Osteocyte (in vitro differentiated cells): Measurements from ENCODE around the gene TENM3. TPM values are rescaled to one million over a fixed set of nuclear protein-coding genes. Genes with fewer than 3 reads are reported as not detected.

Source experiments
- DNase-seq: peaks from one replicate; pipeline ENCODE4 v3.0.0; 2021; ENCODE audit warnings: mixed read lengths; ENCODE audit not compliant: unreplicated experiment; ENCODE audit errors: extremely low spot score
- H3K27ac Mint-ChIP-seq: one replicate; pipeline ENCODE4 v1.8.0; 2021; ENCODE audit warnings: mild to moderate bottlenecking, mixed read lengths; ENCODE audit not compliant: unreplicated experiment
- H3K27me3 Mint-ChIP-seq: one replicate; pipeline ENCODE4 v1.8.0; 2021; ENCODE audit warnings: mixed read lengths; ENCODE audit not compliant: unreplicated experiment
- H3K36me3 Mint-ChIP-seq: one replicate; pipeline ENCODE4 v1.8.0; 2021; ENCODE audit warnings: mixed read lengths; ENCODE audit not compliant: unreplicated experiment
- H3K4me1 Mint-ChIP-seq: one replicate; pipeline ENCODE4 v1.8.0; 2021; ENCODE audit warnings: mixed read lengths; ENCODE audit not compliant: unreplicated experiment
- H3K4me3 Mint-ChIP-seq: one replicate; pipeline ENCODE4 v1.8.0; 2021; ENCODE audit warnings: mild to moderate bottlenecking, moderate library complexity, mixed read lengths; ENCODE audit not compliant: unreplicated experiment
- H3K9me3 Mint-ChIP-seq: one replicate; pipeline ENCODE4 v1.8.0; 2021; ENCODE audit warnings: mixed read lengths; ENCODE audit not compliant: unreplicated experiment
- CTCF ChIP-seq: fragments of 200-600 bp; sonication (generic); IDR thresholded peaks from 2 replicates; pipeline ENCODE4 v1.5.0; 2021; ENCODE audit warnings: antibody characterized with exemption, mild to moderate bottlenecking, moderate library complexity
- total RNA-seq: library from RNA; stranded (reverse); gene quantifications from 2 replicates; pipeline ENCODE4 v1.2.1, GENCODE V29; 2021

Gene TENM3
- total RNA-seq, 1 donor from 2014 or later, result 78.3 TPM

GRCh38 chr4:182518421-182518820 lies 275.2 kb downstream of the TENM3 start:
- H3K4me3 Mint-ChIP-seq, result no peak overlapping the region
- H3K9me3 Mint-ChIP-seq, result peaks cover 7% of the 10 kb centered on the region

GRCh38 chr4:182519528-182519927 lies 276.3 kb downstream of the TENM3 start:
- no peaks in the 10 kb centered on the region for H3K36me3 Mint-ChIP-seq
- no peak for TF ChIP-seq CTCF
- no peaks in the 10 kb centered on the region for H3K27me3 Mint-ChIP-seq
- H3K4me3 Mint-ChIP-seq, result no peak overlapping the region
- peaks cover 7% of the 10 kb centered on the region for H3K9me3 Mint-ChIP-seq
- DNase-seq, result no peak
- H3K4me1 Mint-ChIP-seq, result peaks cover 1% of the 10 kb centered on the region
- no peak overlapping the region for H3K27ac Mint-ChIP-seq

More at GRCh38 chr4:182518421-182518820, 275.2 kb downstream of the TENM3 start:
- DNase-seq, result no peak
- no peaks in the 10 kb centered on the region for H3K36me3 Mint-ChIP-seq
- TF ChIP-seq CTCF, result no peak
- H3K27ac Mint-ChIP-seq, result no peak overlapping the region
- no peaks in the 10 kb centered on the region for H3K27me3 Mint-ChIP-seq
- H3K4me1 Mint-ChIP-seq, result peaks cover 1% of the 10 kb centered on the region

- Mint-ChIP-seq H3K4me3 (no peak overlapping the region), H3K36me3 (no peaks in the 10 kb centered on the region), H3K9me3 (peaks cover 2% of the 10 kb centered on the region), H3K27ac (no peak overlapping the region), H3K27me3 (no peaks in the 10 kb centered on the region), H3K4me1 (peaks cover 1% of the 10 kb centered on the region)
- TF ChIP-seq CTCF, result no peak
- DNase-seq, result no peak
These were observed 277.8 kb downstream of the TENM3 start for GRCh38 chr4:182521011-182521410.

- Mint-ChIP-seq H3K4me1 (peaks cover 16% of the 10 kb centered on the region), H3K36me3 (no peaks in the 10 kb centered on the region), H3K9me3 (no peaks in the 10 kb centered on the region), H3K4me3 (no peak overlapping the region), H3K27ac (no peak overlapping the region), H3K27me3 (no peaks in the 10 kb centered on the region)
- DNase-seq, result no peak
- no peak for TF ChIP-seq CTCF
These were observed 285.6 kb downstream of the TENM3 start for GRCh38 chr4:182528819-182529218.

GRCh38 chr4:182530451-182530850 lies 287.2 kb downstream of the TENM3 start:
- Mint-ChIP-seq H3K4me3 (no peak overlapping the region), H3K36me3 (no peaks in the 10 kb centered on the region)

More at GRCh38 chr4:182530451-182530850, 287.2 kb downstream of the TENM3 start:
- Mint-ChIP-seq H3K27ac (no peak overlapping the region), H3K27me3 (no peaks in the 10 kb centered on the region), H3K4me1 (peaks cover 16% of the 10 kb centered on the region), H3K9me3 (no peaks in the 10 kb centered on the region)
- DNase-seq, result no peak
- no peak for TF ChIP-seq CTCF
